HepG2 (cell line): Measurements from ENCODE around the gene YWHAQ. TPM values are rescaled to one million over a fixed set of nuclear protein-coding genes. Genes with fewer than 3 reads are reported as not detected.
A peak's percentile ranks its signal among the peaks of the same experiment; 100 is the strongest.

Experiments used
- ATAC-seq: fragments of 200-7000 bp; cut with Tn5 transposase; 3 replicates; pipeline ENCODE4 v1.9.1; 2020; ENCODE audit warnings: mild to moderate bottlenecking, moderate library complexity
- BruUV-seq: library from RNA; stranded (reverse); fragments of 400-500 nt; replicated peaks from 2 replicates; lab custom pipeline; 2021; lab: Mats Ljungman, UMichigan
- CTCF ChIA-PET: fragments of 300-600 bp; formaldehyde crosslinking; extraction: SDS; loops from one replicate; lab custom pipeline; 2021; ENCODE audit warnings: low total read pairs, inconsistent platforms, low intra/inter-chr PET ratio; lab: Yijun Ruan, JAX
- POLR2A ChIA-PET: fragments of 350-600 bp; sonication (Branson Sonifier 250); formaldehyde crosslinking; loops from one replicate; lab custom pipeline; 2020; ENCODE audit warnings: antibody characterized with exemption, inconsistent platforms; lab: Yijun Ruan, JAX
- DNase-seq: peaks from one replicate; pipeline ENCODE4 v3.0.0-alpha.2; 2015; ENCODE audit warnings: low spot score
- FAIRE-seq: peaks from 3 replicates; lab custom pipeline; 2011; peaks lifted over from hg19 to GRCh38; lab: Jason Lieb, UNC
- H2AFZ ChIP-seq: one replicate; pipeline ENCODE4 v1.6.1; 2011; ENCODE audit warnings: low read length, inconsistent platforms
- H3K27ac ChIP-seq: fragments of 300-600 bp; 3 replicates; pipeline ENCODE4 v1.8.0; 2011; ENCODE audit warnings: mixed run types, mild to moderate bottlenecking, mixed read lengths, low read length, inconsistent platforms; ENCODE audit not compliant: insufficient read depth; ENCODE audit errors: extremely low read length
- H3K27me3 ChIP-seq, 2 experiments: fragments of 200-600 bp in 1 of 2; 2 replicates in 1 of 2; 3 replicates in 1 of 2; pipeline versions ENCODE4 v1.6.0 to v1.8.0; 2011; ENCODE audit warnings: low read length in 2 of 2, mild to moderate bottlenecking in 2 of 2, moderate library complexity in 2 of 2, inconsistent platforms in 1 of 2; ENCODE audit not compliant: insufficient read depth in 2 of 2, control insufficient read depth in 1 of 2
- H3K36me3 ChIP-seq, 2 experiments: fragments of 200-600 bp in 1 of 2; replicated peaks in 1 of 2; 2 replicates in 1 of 2; 3 replicates in 1 of 2; pipeline versions ENCODE4 v1.5.1 to v1.8.0; 2011; ENCODE audit warnings: low read length in 2 of 2, inconsistent platforms in 1 of 2; ENCODE audit not compliant: insufficient read depth in 2 of 2, control insufficient read depth in 1 of 2
- H3K4me1 ChIP-seq: 2 replicates; pipeline ENCODE4 v1.5.1; 2012; ENCODE audit warnings: low read length, inconsistent platforms; ENCODE audit not compliant: insufficient read depth
- H3K4me2 ChIP-seq: 2 replicates; pipeline ENCODE4 v1.6.0; 2011; ENCODE audit warnings: low read depth, low read length, inconsistent platforms
- H3K4me3 ChIP-seq, 3 experiments: fragments of 200-600 bp in 1 of 3; sonication (generic), shearing (Covaris generic) in 1 of 3; replicated peaks in 1 of 3; 2 replicates each; pipeline ENCODE4 v1.5.1; 2011 to 2016; ENCODE audit warnings: low read length in 3 of 3, inconsistent platforms in 2 of 3, low read depth in 2 of 3, mild to moderate bottlenecking in 2 of 3, control low read depth in 1 of 3, mixed read lengths in 1 of 3; ENCODE audit not compliant: insufficient read depth in 1 of 3
- H3K79me2 ChIP-seq: one replicate; pipeline ENCODE4 v1.6.1; 2011; ENCODE audit warnings: low read length, inconsistent platforms; ENCODE audit not compliant: insufficient read depth
- H3K9ac ChIP-seq: 2 replicates; pipeline ENCODE4 v1.6.0; 2011; ENCODE audit warnings: mild to moderate bottlenecking, low read depth, low read length, inconsistent platforms; ENCODE audit not compliant: insufficient read depth
- H3K9me3 ChIP-seq: 2 replicates; pipeline ENCODE4 v1.5.1; 2012; ENCODE audit warnings: mild to moderate bottlenecking, low read length
- H4K20me1 ChIP-seq: 2 replicates; pipeline ENCODE4 v1.6.0; 2011; ENCODE audit warnings: inconsistent platforms, mild to moderate bottlenecking, low read length, moderate library complexity; ENCODE audit not compliant: insufficient read depth
- ARID5B ChIP-seq: IDR thresholded peaks from 2 replicates; pipeline ENCODE4 v1.4.0; 2020; ENCODE audit warnings: mild to moderate bottlenecking, missing genetic modification reagents
- ESRRA ChIP-seq: sonication (generic); formaldehyde crosslinking; IDR thresholded peaks from 2 replicates; pipeline ENCODE4 v1.5.1; 2020; ENCODE audit warnings: mild to moderate bottlenecking, low read depth, missing genetic modification reagents
- FOXA1 ChIP-seq, 2 experiments: fragments of 450-650 bp in 1 of 2; sonication (generic) in 1 of 2; formaldehyde crosslinking in 1 of 2; IDR thresholded peaks; 2 replicates each; pipeline versions ENCODE4 v1.4.0 to v1.6.1; 2016 to 2020; ENCODE audit warnings: missing genetic modification reagents in 1 of 2
- PRDM15 ChIP-seq: sonication (generic); formaldehyde crosslinking; IDR thresholded peaks from 2 replicates; pipeline ENCODE4 v1.4.0; 2020; ENCODE audit warnings: missing genetic modification reagents
- RFX3 ChIP-seq: IDR thresholded peaks from 2 replicates; pipeline ENCODE4 v1.6.1; 2016; ENCODE audit warnings: missing biosample characterization, missing genetic modification reagents
- SAP130 ChIP-seq: IDR thresholded peaks from 2 replicates; pipeline ENCODE4 v1.6.1; 2016; ENCODE audit warnings: low read depth
- ZKSCAN1 ChIP-seq: fragments of 150-350 bp; IDR thresholded peaks from 2 replicates; pipeline ENCODE4 v1.6.1; 2014; ENCODE audit warnings: low read length
- ZNF574 ChIP-seq: sonication (generic); formaldehyde crosslinking; IDR thresholded peaks from 2 replicates; pipeline ENCODE4 v1.4.0; 2020; ENCODE audit warnings: missing genetic modification reagents
- ZNF615 ChIP-seq: sonication (generic); formaldehyde crosslinking; IDR thresholded peaks from 2 replicates; pipeline ENCODE4 v1.5.0; 2020; ENCODE audit warnings: mild to moderate bottlenecking, missing genetic modification reagents, borderline replicate concordance
- WGBS: methylation state at CpG from one replicate; pipeline ENCODE4 v1.1.6; 2017; ENCODE audit warnings: low lambda C conversion rate; 5-methylcytosine and 5-hydroxymethylcytosine counted together
- in situ Hi-C: cut with HindIII; loops from 2 replicates; pipeline ENCODE4 v1.10.0; 2017; ENCODE audit warnings: low pct_unique_long_range_greater_than_20kb; ENCODE audit not compliant: extremely low pct_ligation_motif_present
- intact Hi-C: fragments of 100-400 bp; cut with micrococcal nuclease; formaldehyde crosslinking; loops from one replicate; pipeline ENCODE4 v1.10.0; 2022; ENCODE audit not compliant: unreplicated experiment
- polyA plus RNA-seq, 8 experiments: library from polyadenylated mRNA; depleted of rRNA in 3 of 8; stranded (reverse) in 7 of 8; unstranded in 1 of 8; fragments of >200 nt; fragmentation: Illumina TruSeq in 4 of 8; extraction: Trizol in 4 of 8; gene quantifications; 2 replicates each; pipeline versions ENCODE4 v1.2.1 to v1.2.3, GENCODE V29; 2011 to 2016; ENCODE audit warnings: low read depth in 4 of 8, missing spikeins in 1 of 8, mixed read lengths in 1 of 8; ENCODE audit not compliant: insufficient read depth in 1 of 8
- total RNA-seq, 5 experiments: library from RNA; depleted of rRNA; stranded (reverse); fragments of >200 nt; fragmentation: Illumina TruSeq; extraction: Trizol; gene quantifications; 2 replicates each; pipeline ENCODE4 v1.2.3, GENCODE V29; 2016; ENCODE audit warnings: low read depth in 1 of 5

Gene YWHAQ
- total and polyA plus RNA-seq, 2 of the 13 experiments (the other 11 are each of a cell fraction or from before 2014, with no cell fraction given), result 160 to 304 TPM

- no TSS peak for BruUV-seq
- no peak overlapping the region for H3K4me3 ChIP-seq
- 10% methylated on average over 5 of the region's 5 CpGs for WGBS
- H3K9ac ChIP-seq, result no peak overlapping the region
- DNase-seq (peak; percentile 52), ATAC-seq (peak; percentile 76), FAIRE-seq (peak; percentile 53)
- no peak overlapping the region for H3K4me2 ChIP-seq
- POLR2A ChIA-PET, result interaction anchor here (1.0 kb wide), 1 partner anchor 22 kb away, joined by 5 read pairs; the partner anchor contains the start of gene YWHAQ
- no peaks in the 10 kb centered on the region for H3K9me3 ChIP-seq
- H3K27ac ChIP-seq, result no peak overlapping the region
- no peaks in the 10 kb centered on the region for H4K20me1 ChIP-seq
- H3K79me2 ChIP-seq, result no peaks in the 10 kb centered on the region
- H3K27me3 ChIP-seq, result peaks cover 0 to 5% of the 10 kb centered on the region in 2 experiments; a peak in 2 of 5 replicates
- in situ Hi-C loops, result no loop called here
- intact Hi-C loops, result no loop called here
- no peaks in the 10 kb centered on the region for H3K36me3 ChIP-seq
- CTCF ChIA-PET, result no interaction called here
- H2AFZ ChIP-seq, result no peak overlapping the region
- H3K4me1 ChIP-seq, result peaks cover 52% of the 10 kb centered on the region
- TF ChIP-seq PRDM15 (CRISPR knock-in tag) (no peak), RFX3 (CRISPR knock-in tag) (peak; percentile 46; the same call in 1 of the 2 replicates), ZKSCAN1 (peak; percentile 76; the same call in 1 of the 2 replicates), FOXA1 (IDR thresholded peaks at IDR 0.05) (no peak), FOXA1 (CRISPR knock-in tag; IDR thresholded peaks at IDR 0.05) (no peak), SAP130 (peak; percentile 48; the same call in 1 of the 2 replicates), ZNF574 (CRISPR knock-in tag) (peak; percentile 94), ARID5B (CRISPR knock-in tag) (peak; percentile 43; the same call in 1 of the 2 replicates), ESRRA (peak; percentile 52; the same call in 1 of the 2 replicates), ZNF615 (no peak)
These were observed 22.2 kb upstream of the YWHAQ start for GRCh38 chr2:9652898-9653479.
